ENCODE results near the gene PACRG. TPM values are rescaled to one million over a fixed set of nuclear protein-coding genes. Genes with fewer than 3 reads are reported as not detected.

Gene PACRG

GRCh38 chr6:163364641-163365040, 636.9 kb downstream of the PACRG start:
- H3K36me3 ChIP-seq (ENCODE audit: control insufficient read depth, insufficient read depth, low read length), result no peaks in the 10 kb centered on the region
- no peak overlapping the region for H2BK120ac ChIP-seq (ENCODE audit: low read depth, low read length)
- H3K18ac ChIP-seq (ENCODE audit: low read length), result no peak overlapping the region
- no peak overlapping the region for H2AK5ac ChIP-seq (ENCODE audit: low read length)
- no peak overlapping the region for H3K23ac ChIP-seq (ENCODE audit: low read length)
- H3K79me2 ChIP-seq (ENCODE audit: control insufficient read depth, insufficient read depth, low read length), result no peaks in the 10 kb centered on the region
- no peak overlapping the region for H3K56ac ChIP-seq (ENCODE audit: low read length)
- H4K8ac ChIP-seq (ENCODE audit: low read depth, low read length), result no peak overlapping the region
- no peak overlapping the region for H2BK15ac ChIP-seq (replicated peaks; ENCODE audit: low read depth)
- no peak overlapping the region for H3K27ac ChIP-seq (ENCODE audit: low read depth, low read length)
- H3K9ac ChIP-seq (ENCODE audit: low read length), result no peak overlapping the region
- no peak overlapping the region for H4K5ac ChIP-seq (ENCODE audit: low read length)
- WGBS (ENCODE audit: extremely low coverage, insufficient coverage, low lambda C conversion rate), result no CpG with 5 or more reads among the region's 13 CpGs
- H3K27me3 ChIP-seq (ENCODE audit: insufficient read depth, low read length, poor library complexity), result no peaks in the 10 kb centered on the region
- H3K79me1 ChIP-seq (ENCODE audit: low read length), result no peaks in the 10 kb centered on the region
- no peak for DNase-seq
- no peak overlapping the region for H2BK5ac ChIP-seq (ENCODE audit: low read length)
- H3K4me1 ChIP-seq (ENCODE audit: control insufficient read depth, low read depth, low read length), result no peaks in the 10 kb centered on the region
- H3K4me2 ChIP-seq (ENCODE audit: low read length), result no peak overlapping the region
- no peak overlapping the region for H3K4ac ChIP-seq (ENCODE audit: low read depth, low read length)
- no peak overlapping the region for H3K4me3 ChIP-seq (ENCODE audit: low read length)

Small RNAs within 50 kb of the gene (small RNA-seq; reads per million reads assigned to genes)
- gene AL031121.1 (ENCODE audit: insufficient read depth), result not detected
- not detected for gene AL590286.1 (ENCODE audit: insufficient read depth)

Data from mesendoderm (in vitro differentiated cells).